H9 (cell line): Measurements from ENCODE around the gene CCDC38. TPM values are rescaled to one million over a fixed set of nuclear protein-coding genes. Genes with fewer than 3 reads are reported as not detected.

ENCODE experiments used
- DNase-seq: peaks from one replicate; pipeline ENCODE4 v3.0.0-alpha.2; 2017
- H2AFZ ChIP-seq: one replicate; pipeline ENCODE4 v1.6.1; 2013; ENCODE audit warnings: mild to moderate bottlenecking, low read length, control low read depth, moderate library complexity
- H2AK5ac ChIP-seq: 2 replicates; pipeline ENCODE4 v1.6.1; 2013; ENCODE audit warnings: low read length, control low read depth, mixed read lengths; ENCODE audit not compliant: insufficient read length
- H2BK120ac ChIP-seq: one replicate; pipeline ENCODE4 v1.6.1; 2013; ENCODE audit warnings: low read depth, mild to moderate bottlenecking, low read length, control low read depth, inconsistent platforms; ENCODE audit not compliant: poor library complexity, severe bottlenecking
- H2BK12ac ChIP-seq: 2 replicates; pipeline ENCODE4 v1.6.1; 2013; ENCODE audit warnings: low read length, control low read depth, mixed read lengths, low read depth; ENCODE audit not compliant: insufficient read length
- H2BK15ac ChIP-seq: 2 replicates; pipeline ENCODE4 v1.6.1; 2013; ENCODE audit warnings: low read depth, low read length, control low read depth
- H2BK20ac ChIP-seq: one replicate; pipeline ENCODE4 v1.6.1; 2013; ENCODE audit warnings: low read depth, mild to moderate bottlenecking, low read length, control low read depth, inconsistent platforms; ENCODE audit not compliant: poor library complexity, severe bottlenecking
- H2BK5ac ChIP-seq: 2 replicates; pipeline ENCODE4 v1.6.1; 2013; ENCODE audit warnings: low read length, control low read depth, mixed read lengths; ENCODE audit not compliant: insufficient read length
- H3K14ac ChIP-seq: 2 replicates; pipeline ENCODE4 v1.6.1; 2013; ENCODE audit warnings: low read length, control low read depth; ENCODE audit not compliant: insufficient read depth
- H3K18ac ChIP-seq: 2 replicates; pipeline ENCODE4 v1.6.1; 2013; ENCODE audit warnings: low read depth, mild to moderate bottlenecking, mixed read lengths, low read length, control low read depth; ENCODE audit not compliant: insufficient read length
- H3K23ac ChIP-seq: 2 replicates; pipeline ENCODE4 v1.6.1; 2013; ENCODE audit warnings: low read length, control low read depth, mixed read lengths, low read depth; ENCODE audit not compliant: insufficient read length
- H3K23me2 ChIP-seq: 2 replicates; pipeline ENCODE4 v1.6.1; 2013; ENCODE audit warnings: low read depth, mild to moderate bottlenecking, mixed read lengths, low read length, control low read depth; ENCODE audit not compliant: insufficient read length, poor library complexity, severe bottlenecking
- H3K27ac ChIP-seq: 2 replicates; pipeline ENCODE4 v1.5.1; 2013; ENCODE audit warnings: low read length, control low read depth, mixed read lengths, low read depth; ENCODE audit not compliant: insufficient read length
- H3K27me3 ChIP-seq: 2 replicates; pipeline ENCODE4 v1.6.1; 2013; ENCODE audit warnings: low read length, control low read depth, inconsistent platforms; ENCODE audit not compliant: insufficient read depth
- H3K4ac ChIP-seq: 2 replicates; pipeline ENCODE4 v1.6.1; 2013; ENCODE audit warnings: low read depth, mild to moderate bottlenecking, control low read depth, inconsistent platforms, low read length, moderate library complexity
- H3K4me1 ChIP-seq: 2 replicates; pipeline ENCODE4 v1.6.1; 2013; ENCODE audit warnings: low read length, control low read depth, inconsistent platforms; ENCODE audit not compliant: insufficient read depth
- H3K4me2 ChIP-seq: 2 replicates; pipeline ENCODE4 v1.6.1; 2013; ENCODE audit warnings: low read length, control low read depth, mixed read lengths; ENCODE audit not compliant: insufficient read length, insufficient read depth
- H3K56ac ChIP-seq: 2 replicates; pipeline ENCODE4 v1.6.1; 2013; ENCODE audit warnings: low read depth, mild to moderate bottlenecking, mixed read lengths, low read length, control low read depth; ENCODE audit not compliant: insufficient read length
- H3K79me1 ChIP-seq: 2 replicates; pipeline ENCODE4 v1.6.1; 2013; ENCODE audit warnings: low read depth, mild to moderate bottlenecking, moderate library complexity, low read length, control low read depth, inconsistent platforms; ENCODE audit not compliant: insufficient read depth, poor library complexity, severe bottlenecking
- H3K79me2 ChIP-seq: 2 replicates; pipeline ENCODE4 v1.6.1; 2013; ENCODE audit warnings: low read length, control low read depth, inconsistent platforms; ENCODE audit not compliant: insufficient read depth
- H3K9ac ChIP-seq: 2 replicates; pipeline ENCODE4 v1.6.1; 2013; ENCODE audit warnings: low read length, control low read depth, mixed read lengths; ENCODE audit not compliant: insufficient read length; ENCODE audit errors: extremely low read depth
- H3K9me3 ChIP-seq: one replicate; pipeline ENCODE4 v1.6.1; 2013; ENCODE audit warnings: low read depth, low read length, inconsistent platforms; ENCODE audit not compliant: control insufficient read depth
- H3T11ph ChIP-seq: one replicate; pipeline ENCODE4 v1.6.1; 2013; ENCODE audit warnings: mild to moderate bottlenecking, low read length, control low read depth, inconsistent platforms
- H4K20me1 ChIP-seq: one replicate; pipeline ENCODE4 v1.6.1; 2013; ENCODE audit not compliant: control insufficient read depth, insufficient read length, insufficient read depth
- H4K5ac ChIP-seq: 2 replicates; pipeline ENCODE4 v1.6.1; 2013; ENCODE audit warnings: low read depth, mild to moderate bottlenecking, mixed read lengths, low read length, control low read depth; ENCODE audit not compliant: insufficient read length
- H4K8ac ChIP-seq: replicated peaks from 2 replicates; pipeline ENCODE4 v1.6.1; 2013; ENCODE audit warnings: low read length, control low read depth, mixed read lengths, low read depth; ENCODE audit not compliant: insufficient read length
- H4K91ac ChIP-seq: 2 replicates; pipeline ENCODE4 v1.6.1; 2013; ENCODE audit warnings: low read depth, mild to moderate bottlenecking, moderate library complexity, mixed read lengths, low read length, control low read depth; ENCODE audit not compliant: insufficient read length
- H3K27ac Mint-ChIP-seq, 3 experiments: 2 replicates in 2 of 3; 3 replicates in 1 of 3; pipeline ENCODE4 v1.8.0; 2020 to 2021; ENCODE audit warnings: mixed read lengths in 3 of 3, mild to moderate bottlenecking in 1 of 3, moderate library complexity in 1 of 3
- H3K27me3 Mint-ChIP-seq: 2 replicates; pipeline ENCODE4 v1.8.0; 2021; ENCODE audit warnings: low read depth, mild to moderate bottlenecking, moderate library complexity, mixed read lengths
- H3K36me3 Mint-ChIP-seq, 3 experiments: 2 replicates in 2 of 3; 3 replicates in 1 of 3; pipeline ENCODE4 v1.8.0; 2020 to 2021; ENCODE audit warnings: low read depth in 3 of 3, mixed read lengths in 3 of 3; ENCODE audit not compliant: insufficient read depth in 1 of 3
- H3K4me1 Mint-ChIP-seq, 2 experiments: 2 replicates each; pipeline ENCODE4 v1.8.0; 2020; ENCODE audit warnings: mixed read lengths in 2 of 2
- H3K4me3 Mint-ChIP-seq, 2 experiments: 2 replicates in 1 of 2; 3 replicates in 1 of 2; pipeline ENCODE4 v1.8.0; 2020 to 2021; ENCODE audit warnings: mild to moderate bottlenecking in 2 of 2, mixed read lengths in 2 of 2, moderate library complexity in 1 of 2
- H3K9me3 Mint-ChIP-seq, 2 experiments: 2 replicates in 1 of 2; 3 replicates in 1 of 2; pipeline ENCODE4 v1.8.0; 2020; ENCODE audit warnings: mild to moderate bottlenecking in 2 of 2, mixed read lengths in 2 of 2, moderate library complexity in 1 of 2
- WGBS: extraction: QIAGEN DNeasy Blood & Tissue Kit; methylation state at CpG from one replicate; pipeline ENCODE4 v1.1.7; 2013; ENCODE audit warnings: missing lambda C conversion rate, low lambda C conversion rate, mixed read lengths; ENCODE audit not compliant: insufficient read length; ENCODE audit errors: extremely low coverage; 5-methylcytosine and 5-hydroxymethylcytosine counted together
- total RNA-seq: library from RNA; stranded (reverse); gene quantifications from 2 replicates; pipeline ENCODE4 v1.2.1, GENCODE V29; 2021
- TF ChIP-seq, protein P1 (sequence below): fragments of 200-600 bp; sonication (generic); conservative IDR thresholded peaks from 3 replicates; pipeline ENCODE4 v1.8.0; 2021; ENCODE audit warnings: antibody characterized with exemption, mild to moderate bottlenecking

The CCDC38 gene
- total RNA-seq, 1 experiment from 2014 or later = not detected

DNA sequence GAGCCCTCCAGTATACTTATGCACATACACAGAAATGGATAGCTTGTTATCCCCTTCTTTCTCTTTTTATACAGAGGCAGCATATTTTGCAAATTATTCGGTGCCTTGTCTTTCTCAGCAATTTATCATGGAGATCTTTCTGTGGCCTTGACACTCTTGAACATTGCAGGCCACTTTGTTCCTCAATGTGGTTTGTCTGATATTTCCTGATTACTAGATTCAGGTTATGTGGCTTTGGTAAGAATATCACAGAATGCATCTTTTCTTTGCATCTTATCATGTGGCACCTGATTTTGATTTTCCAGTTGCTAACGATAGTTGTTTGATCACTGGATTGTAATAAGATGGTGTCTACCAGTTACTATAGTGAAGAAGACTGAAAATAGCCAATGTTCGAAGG, 90.8 kb downstream of the CCDC38 start:
- Histone ChIP-seq H3K79me2 (no peaks in the 10 kb centered on the region), H2BK120ac (no peak overlapping the region), H3K14ac (no peak overlapping the region), H3T11ph (no peak overlapping the region), H4K20me1 (no peaks in the 10 kb centered on the region), H3K9me3 (no peaks in the 10 kb centered on the region), H3K27ac (no peak overlapping the region), H4K91ac (no peak overlapping the region), H4K8ac (no peak overlapping the region), H3K23ac (no peak overlapping the region), H3K23me2 (no peaks in the 10 kb centered on the region), H2AK5ac (no peak overlapping the region), H3K27me3 (no peaks in the 10 kb centered on the region), H2BK15ac (no peak overlapping the region), H2BK12ac (no peak overlapping the region), H3K56ac (no peak overlapping the region), H3K4me2 (no peak overlapping the region), H2AFZ (no peak overlapping the region), H3K4me1 (no peaks in the 10 kb centered on the region), H4K5ac (no peak overlapping the region), H3K79me1 (no peaks in the 10 kb centered on the region), H2BK20ac (no peak overlapping the region), H3K18ac (no peak overlapping the region), H2BK5ac (no peak overlapping the region), H3K4ac (no peak overlapping the region), H3K9ac (no peak overlapping the region)
- Mint-ChIP-seq H3K9me3 (no peaks in the 10 kb centered on the region), H3K36me3 (no peaks in the 10 kb centered on the region), H3K4me1 (peaks cover 10% of the 10 kb centered on the region in 2 experiments), H3K27ac (no peak overlapping the region), H3K4me3 (no peak overlapping the region), H3K27me3 (no peaks in the 10 kb centered on the region; the same call in 1 of the 2 replicates)
- no peak for DNase-seq
- TF ChIP-seq, protein P1, sequence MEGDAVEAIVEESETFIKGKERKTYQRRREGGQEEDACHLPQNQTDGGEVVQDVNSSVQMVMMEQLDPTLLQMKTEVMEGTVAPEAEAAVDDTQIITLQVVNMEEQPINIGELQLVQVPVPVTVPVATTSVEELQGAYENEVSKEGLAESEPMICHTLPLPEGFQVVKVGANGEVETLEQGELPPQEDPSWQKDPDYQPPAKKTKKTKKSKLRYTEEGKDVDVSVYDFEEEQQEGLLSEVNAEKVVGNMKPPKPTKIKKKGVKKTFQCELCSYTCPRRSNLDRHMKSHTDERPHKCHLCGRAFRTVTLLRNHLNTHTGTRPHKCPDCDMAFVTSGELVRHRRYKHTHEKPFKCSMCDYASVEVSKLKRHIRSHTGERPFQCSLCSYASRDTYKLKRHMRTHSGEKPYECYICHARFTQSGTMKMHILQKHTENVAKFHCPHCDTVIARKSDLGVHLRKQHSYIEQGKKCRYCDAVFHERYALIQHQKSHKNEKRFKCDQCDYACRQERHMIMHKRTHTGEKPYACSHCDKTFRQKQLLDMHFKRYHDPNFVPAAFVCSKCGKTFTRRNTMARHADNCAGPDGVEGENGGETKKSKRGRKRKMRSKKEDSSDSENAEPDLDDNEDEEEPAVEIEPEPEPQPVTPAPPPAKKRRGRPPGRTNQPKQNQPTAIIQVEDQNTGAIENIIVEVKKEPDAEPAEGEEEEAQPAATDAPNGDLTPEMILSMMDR = no peak
- no CpG with 5 or more reads among the region's 3 CpGs for WGBS
